ENCODE results near the gene MALL. TPM values are rescaled to one million over a fixed set of nuclear protein-coding genes. Genes with fewer than 3 reads are reported as not detected.
"Not testable (repeated sequence)": the region's sequence is repeated elsewhere in the genome, so short reads cannot be mapped to it uniquely, and the experiment has no call there.

Gene MALL
- total RNA-seq, 2 experiments from 2014 or later: not detected

DNA sequence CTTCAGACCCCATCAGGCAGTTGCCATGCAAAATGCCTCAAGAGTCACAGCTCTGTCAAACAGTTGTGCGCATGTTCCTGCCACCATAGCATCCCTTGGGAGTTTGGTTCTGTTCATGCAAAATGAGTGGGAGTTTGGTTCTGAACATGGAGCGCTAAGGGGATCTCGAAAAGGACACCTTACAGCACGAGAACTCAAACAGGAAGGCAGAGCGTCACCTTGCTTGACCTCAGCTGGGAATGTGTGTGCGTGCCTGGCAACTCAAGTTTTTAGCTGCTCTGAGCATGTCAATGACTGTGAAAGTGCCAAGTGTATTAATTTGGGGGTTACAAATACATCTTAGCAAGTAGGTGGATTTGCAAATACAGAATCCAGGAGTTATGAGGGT is 16.6 kb downstream of the MALL start:
- Mint-ChIP-seq H3K9me3 (ENCODE audit: low read depth) (no peaks in the 10 kb centered on the region), H3K4me1 (peaks cover 5% of the 10 kb centered on the region), H3K27ac (no peak overlapping the region), H3K27me3 (peaks cover 3% of the 10 kb centered on the region), H3K36me3 (no peaks in the 10 kb centered on the region), H3K4me3 (no peak overlapping the region)
- CTCF ChIA-PET: no interaction called here
- ATAC-seq (no peak), DNase-seq (no peak)

DNA sequence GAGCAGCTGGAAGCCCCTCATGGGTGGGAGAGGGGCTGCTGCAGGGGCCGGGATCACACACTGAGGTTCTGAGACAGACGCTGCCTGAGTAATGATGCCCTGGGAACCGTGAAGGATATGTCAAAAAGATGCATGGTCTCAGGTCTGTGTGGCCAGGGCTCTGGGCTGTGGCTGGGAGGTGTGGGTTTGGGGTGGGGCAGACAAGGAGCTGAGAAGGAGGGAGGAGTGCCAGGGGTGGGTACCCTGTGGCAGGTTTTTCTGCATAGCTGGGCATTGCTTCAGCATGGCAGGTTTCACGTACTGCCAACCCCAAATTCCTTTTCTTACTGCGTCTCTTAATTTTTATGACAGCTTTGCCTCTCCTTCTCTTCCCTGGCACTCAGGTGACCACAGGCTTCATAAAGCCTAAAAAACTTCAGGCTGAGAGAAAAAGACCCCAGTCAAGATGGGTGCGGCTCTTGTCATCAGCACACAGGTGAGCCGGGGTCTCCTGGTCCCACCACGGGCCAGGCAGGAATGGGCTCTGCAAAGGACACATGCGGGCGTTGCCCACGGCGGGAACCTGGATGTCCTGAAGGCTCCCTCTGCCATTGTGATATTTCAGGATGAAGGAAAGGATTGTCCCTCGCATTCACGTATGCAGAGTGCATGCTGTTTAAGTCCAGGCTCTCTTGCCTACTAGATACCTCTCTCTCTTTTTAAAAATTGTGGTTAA is 18.0 kb downstream of the MALL start:
- CTCF ChIA-PET: no interaction called here
- peaks cover 5% of the 10 kb centered on the region for H3K4me1 Mint-ChIP-seq
- no peak overlapping the region for H3K4me3 Mint-ChIP-seq
- H3K27me3 Mint-ChIP-seq: peaks cover 3% of the 10 kb centered on the region
- no peaks in the 10 kb centered on the region for H3K9me3 Mint-ChIP-seq (ENCODE audit: low read depth)
- H3K27ac Mint-ChIP-seq: no peak overlapping the region
- no peak for ATAC-seq
- no peak for DNase-seq
- H3K36me3 Mint-ChIP-seq: no peaks in the 10 kb centered on the region

DNA sequence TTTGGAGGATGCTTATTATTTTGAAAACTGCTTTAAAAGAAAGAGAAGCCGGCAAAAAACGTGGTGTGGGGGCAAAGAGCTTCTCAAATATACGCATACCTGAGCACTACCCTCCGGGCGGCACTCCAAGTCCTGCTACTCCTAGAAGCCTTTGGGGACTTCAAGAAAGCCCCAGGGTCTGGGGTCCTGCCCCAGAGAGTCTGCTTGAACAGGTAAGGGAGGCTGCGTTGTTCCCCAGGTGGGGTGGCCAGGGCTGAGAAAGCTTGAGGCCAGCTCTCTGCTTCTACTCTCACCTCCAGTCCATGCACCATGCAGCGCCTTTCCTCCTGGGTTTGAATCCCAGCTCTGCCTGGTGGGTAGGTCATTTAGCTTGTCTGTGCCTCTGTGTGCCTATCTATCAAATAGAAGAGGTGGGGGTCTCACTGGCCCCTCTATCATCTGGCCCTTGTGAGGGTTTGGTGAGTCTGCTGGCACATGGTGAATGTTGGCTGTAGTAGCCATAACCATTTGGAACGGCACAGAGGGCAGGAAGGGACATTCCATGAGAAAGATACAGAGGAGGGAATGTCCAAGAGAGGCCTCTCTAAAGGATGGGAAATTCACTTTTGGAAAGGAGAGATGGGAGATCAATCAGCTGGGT is 19.5 kb downstream of the MALL start:
- peaks cover 3% of the 10 kb centered on the region for H3K27me3 Mint-ChIP-seq
- H3K4me3 Mint-ChIP-seq: no peak overlapping the region
- ATAC-seq: no peak
- H3K9me3 Mint-ChIP-seq (ENCODE audit: low read depth): no peaks in the 10 kb centered on the region
- H3K27ac Mint-ChIP-seq: no peak overlapping the region
- H3K36me3 Mint-ChIP-seq: no peaks in the 10 kb centered on the region
- H3K4me1 Mint-ChIP-seq: no peaks in the 10 kb centered on the region
- peak; percentile 22 for DNase-seq
- CTCF ChIA-PET: no interaction called here

DNA sequence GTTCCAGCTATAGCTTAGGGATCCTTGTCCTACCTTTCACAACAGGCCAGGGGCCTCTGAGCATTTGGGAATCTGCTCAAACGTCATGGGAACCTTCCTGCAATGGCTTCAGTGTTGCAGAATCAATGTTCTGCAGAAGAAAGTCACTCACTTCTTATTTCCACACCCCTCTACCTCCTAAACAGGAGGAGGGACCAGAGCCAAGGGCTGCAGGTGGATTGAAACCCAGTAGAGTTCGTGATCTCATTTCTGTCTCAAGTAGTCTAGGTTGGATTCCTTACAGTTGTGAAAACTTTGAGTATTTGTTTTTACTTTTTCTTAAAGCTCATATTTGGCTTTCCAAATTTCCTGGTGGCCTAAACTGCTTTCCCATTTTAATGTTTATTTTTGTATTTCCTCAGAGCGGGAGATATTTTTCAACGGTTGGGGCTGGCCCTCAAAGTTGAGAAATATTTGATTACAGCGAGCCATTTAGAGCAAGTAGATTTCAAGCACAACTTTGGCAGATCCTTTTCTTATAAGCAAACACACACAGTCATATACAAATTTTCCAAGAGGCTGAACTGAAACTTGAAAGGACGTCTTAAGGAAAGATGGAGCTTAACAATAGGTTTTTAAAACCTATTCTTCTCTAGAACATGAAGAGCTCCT is 20.6 kb downstream of the MALL start:
- DNase-seq; H3K4me3 Mint-ChIP-seq; ATAC-seq; H3K4me1 Mint-ChIP-seq; H3K9me3 Mint-ChIP-seq (ENCODE audit: low read depth); H3K27me3 Mint-ChIP-seq; H3K27ac Mint-ChIP-seq; H3K36me3 Mint-ChIP-seq; CTCF ChIA-PET: not testable (repeated sequence)

DNA sequence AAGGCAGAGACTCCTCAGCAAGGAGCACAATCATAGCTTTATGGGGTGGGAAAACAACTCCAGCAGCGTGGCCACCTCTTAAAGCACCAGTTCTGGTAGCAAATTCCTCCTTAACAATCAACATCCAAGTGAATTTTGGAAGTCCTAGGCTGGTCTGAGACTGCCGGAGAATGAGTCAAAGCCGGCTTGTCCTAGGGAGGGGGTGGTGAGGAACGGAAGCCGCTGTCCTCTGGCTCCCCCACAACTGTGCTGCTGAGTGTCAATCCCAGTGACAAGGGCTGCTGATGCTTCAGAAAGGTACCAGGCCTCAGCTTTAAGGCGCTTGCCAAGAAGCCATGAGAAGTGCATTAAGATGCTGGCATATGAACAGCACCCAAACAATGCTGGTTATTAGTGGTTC is 21.7 kb downstream of the MALL start:
- H3K27me3 Mint-ChIP-seq; H3K4me3 Mint-ChIP-seq; ATAC-seq; H3K4me1 Mint-ChIP-seq; CTCF ChIA-PET; H3K9me3 Mint-ChIP-seq (ENCODE audit: low read depth); H3K27ac Mint-ChIP-seq; H3K36me3 Mint-ChIP-seq; DNase-seq: not testable (repeated sequence)

DNA sequence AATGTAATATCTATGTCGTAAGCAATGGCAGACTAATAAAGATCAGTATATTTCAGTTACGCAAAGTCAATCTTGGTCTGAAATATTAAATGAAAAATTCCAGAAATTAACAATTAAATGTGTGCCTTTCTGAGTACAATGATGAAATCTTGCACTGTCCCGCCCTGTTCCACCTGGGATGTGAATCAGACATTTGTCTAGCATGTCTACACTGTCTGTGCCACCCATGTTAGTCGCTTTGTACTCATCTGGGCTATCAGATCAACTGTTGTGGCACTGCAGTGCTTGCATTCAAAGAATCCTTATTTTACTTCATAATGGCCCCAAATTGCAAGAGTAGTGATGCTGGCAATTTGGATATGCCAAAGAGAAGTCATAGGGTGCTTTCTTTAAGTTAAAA is 25.5 kb downstream of the MALL start:
- H3K9me3 Mint-ChIP-seq (ENCODE audit: low read depth); H3K27ac Mint-ChIP-seq; ATAC-seq; H3K36me3 Mint-ChIP-seq; H3K27me3 Mint-ChIP-seq; DNase-seq; H3K4me3 Mint-ChIP-seq; H3K4me1 Mint-ChIP-seq; CTCF ChIA-PET: not testable (repeated sequence)

DNA sequence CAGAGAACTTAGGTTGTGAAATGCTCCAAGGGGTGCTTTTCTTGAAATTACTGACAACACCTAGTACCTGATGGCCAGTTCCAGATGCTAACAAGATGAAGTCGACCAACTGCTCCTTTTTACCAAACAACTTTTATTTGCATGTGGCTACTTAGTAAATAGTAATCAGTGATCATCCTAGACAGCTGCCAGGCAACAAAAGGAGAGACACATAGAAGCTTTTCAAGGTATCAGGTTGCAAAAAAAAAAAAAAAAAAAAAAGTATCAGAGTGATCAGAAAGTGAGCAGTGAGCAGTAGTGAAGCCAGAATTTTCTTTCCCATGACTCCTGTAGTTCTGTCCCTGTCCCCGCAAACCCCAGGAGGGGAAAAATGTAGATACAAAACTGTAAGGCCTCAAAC is 31.9 kb downstream of the MALL start:
- H3K9me3 Mint-ChIP-seq (ENCODE audit: low read depth); H3K27ac Mint-ChIP-seq; CTCF ChIA-PET; H3K4me1 Mint-ChIP-seq; H3K4me3 Mint-ChIP-seq; DNase-seq; H3K36me3 Mint-ChIP-seq; H3K27me3 Mint-ChIP-seq; ATAC-seq: not testable (repeated sequence)

DNA sequence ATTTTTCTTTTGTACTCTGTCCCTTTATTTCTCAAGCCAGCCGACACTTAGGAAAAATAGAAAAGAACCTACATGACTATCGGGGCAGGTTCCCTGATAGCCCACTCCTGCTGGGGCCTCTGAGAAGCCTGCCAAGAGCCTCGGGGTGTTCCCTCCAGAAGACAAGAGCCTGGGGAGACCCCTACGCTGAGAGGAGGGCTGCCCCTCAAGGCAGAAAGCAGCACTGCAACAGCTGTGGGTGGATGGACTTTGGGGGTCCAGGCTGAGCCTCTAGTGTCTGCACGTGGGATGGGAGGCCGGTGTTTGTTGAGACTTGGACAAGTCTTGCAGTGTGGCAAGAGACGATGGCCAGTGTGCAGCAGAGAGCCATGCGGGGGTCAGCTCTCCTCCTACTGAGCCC is 32.5 kb downstream of the MALL start:
- H3K4me3 Mint-ChIP-seq; H3K36me3 Mint-ChIP-seq; CTCF ChIA-PET; H3K9me3 Mint-ChIP-seq (ENCODE audit: low read depth); H3K27ac Mint-ChIP-seq; DNase-seq; ATAC-seq; H3K27me3 Mint-ChIP-seq; H3K4me1 Mint-ChIP-seq: not testable (repeated sequence)

DNA sequence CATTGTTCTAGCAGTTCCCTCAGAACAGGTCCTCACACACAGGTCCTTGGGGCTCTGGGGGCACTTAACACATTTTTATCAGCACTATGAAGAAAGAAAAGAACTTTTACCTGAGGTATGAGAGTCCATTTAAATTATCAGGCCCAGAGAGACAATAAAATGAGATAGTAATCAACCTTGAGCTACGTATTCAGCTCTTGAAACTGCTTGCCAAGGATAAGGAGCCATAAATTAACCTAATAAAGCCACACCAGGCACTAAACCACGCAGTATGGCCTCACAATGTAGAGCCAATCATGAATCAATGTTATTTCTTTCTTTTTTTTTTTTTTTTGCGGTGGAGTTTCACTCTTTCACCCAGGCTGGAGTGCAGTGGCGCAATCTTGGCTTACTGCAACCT is 37.5 kb downstream of the MALL start:
- CTCF ChIA-PET; DNase-seq; ATAC-seq; H3K27ac Mint-ChIP-seq; H3K4me1 Mint-ChIP-seq; H3K4me3 Mint-ChIP-seq; H3K36me3 Mint-ChIP-seq; H3K27me3 Mint-ChIP-seq; H3K9me3 Mint-ChIP-seq (ENCODE audit: low read depth): not testable (repeated sequence)

DNA sequence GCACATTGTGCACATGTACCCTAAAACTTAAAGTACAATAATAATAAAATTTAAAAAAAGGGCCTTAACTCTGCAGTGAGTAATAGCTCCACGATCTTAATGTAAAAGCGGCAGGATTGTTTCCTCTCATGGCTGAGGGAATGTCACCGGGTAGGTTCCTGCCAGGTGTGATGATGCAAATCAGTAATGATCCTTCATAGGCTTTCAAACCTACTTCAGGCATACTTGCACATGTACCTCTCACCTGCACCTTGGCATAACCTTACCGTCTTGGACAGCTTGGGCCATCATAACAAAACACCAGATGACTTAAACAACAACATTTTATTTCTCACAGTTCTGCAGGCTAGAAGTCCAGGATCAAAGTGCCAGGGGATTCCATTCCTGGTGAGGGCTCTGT is 39.7 kb downstream of the MALL start:
- H3K36me3 Mint-ChIP-seq; H3K27ac Mint-ChIP-seq; CTCF ChIA-PET; H3K27me3 Mint-ChIP-seq; DNase-seq; H3K9me3 Mint-ChIP-seq (ENCODE audit: low read depth); ATAC-seq; H3K4me1 Mint-ChIP-seq; H3K4me3 Mint-ChIP-seq: not testable (repeated sequence)

DNA sequence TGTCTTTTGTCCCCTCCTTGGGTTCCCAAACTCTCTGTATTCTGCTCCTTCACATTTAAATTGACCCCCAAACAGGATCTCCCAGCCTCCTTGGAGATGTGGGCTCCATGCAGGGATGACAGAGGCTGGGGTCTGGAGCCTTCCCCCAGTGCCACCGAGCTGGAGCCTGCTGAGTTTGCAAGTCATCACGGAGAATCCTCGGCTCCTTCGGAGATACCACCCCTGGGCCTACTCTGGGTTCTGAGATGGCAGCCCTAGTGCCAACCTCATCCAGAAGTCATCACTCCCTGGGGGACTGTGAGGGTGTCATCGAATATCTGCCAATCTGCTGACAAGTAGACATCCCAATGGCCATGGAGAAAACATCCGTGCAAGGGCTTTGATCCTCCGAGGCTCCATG is 45.8 kb downstream of the MALL start:
- ATAC-seq; H3K36me3 Mint-ChIP-seq; H3K4me1 Mint-ChIP-seq; DNase-seq; CTCF ChIA-PET; H3K4me3 Mint-ChIP-seq; H3K9me3 Mint-ChIP-seq (ENCODE audit: low read depth); H3K27ac Mint-ChIP-seq; H3K27me3 Mint-ChIP-seq: not testable (repeated sequence)

DNA sequence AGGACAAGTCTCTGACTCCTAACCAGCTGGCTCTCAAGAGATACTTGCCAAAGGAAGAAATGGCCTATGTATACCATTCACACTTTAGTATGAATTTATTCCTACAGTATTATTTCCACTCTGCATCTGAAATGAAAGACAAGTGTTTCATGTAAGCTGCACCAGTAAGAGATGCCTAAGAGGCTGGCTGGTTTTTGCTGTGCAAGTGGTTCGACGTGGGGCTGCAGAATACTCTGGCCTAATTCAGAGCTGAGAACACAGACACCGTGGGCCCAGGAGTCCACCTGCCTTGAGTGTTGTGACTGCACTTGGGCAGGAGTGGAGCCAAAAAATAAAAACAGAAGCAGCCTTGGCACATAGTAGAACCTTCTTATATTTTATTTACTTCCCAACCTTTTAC is 47.5 kb downstream of the MALL start:
- H3K27ac Mint-ChIP-seq; H3K27me3 Mint-ChIP-seq; H3K36me3 Mint-ChIP-seq; H3K4me1 Mint-ChIP-seq; CTCF ChIA-PET; H3K9me3 Mint-ChIP-seq (ENCODE audit: low read depth); H3K4me3 Mint-ChIP-seq; DNase-seq; ATAC-seq: not testable (repeated sequence)

DNA sequence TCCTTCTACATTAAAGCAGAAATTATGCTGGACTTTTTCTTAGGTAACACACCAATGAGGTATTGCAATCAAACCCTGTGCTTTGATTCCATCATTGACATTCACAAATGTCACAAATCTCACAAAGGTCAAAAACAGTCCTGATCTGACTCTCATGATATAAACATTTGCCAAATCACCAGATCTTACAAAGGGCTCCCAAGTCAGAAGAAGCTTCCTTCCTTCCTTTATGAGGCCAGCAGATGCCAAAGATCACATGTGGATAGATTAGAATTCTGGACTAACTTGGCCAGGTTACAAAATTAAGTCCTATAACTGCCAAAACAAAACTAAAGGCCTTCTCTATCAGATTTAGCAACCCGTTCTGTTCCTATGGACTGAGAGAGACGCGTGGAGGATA is 53.3 kb downstream of the MALL start:
- H3K9me3 Mint-ChIP-seq (ENCODE audit: low read depth); H3K27ac Mint-ChIP-seq; CTCF ChIA-PET; DNase-seq; H3K4me1 Mint-ChIP-seq; ATAC-seq; H3K36me3 Mint-ChIP-seq; H3K4me3 Mint-ChIP-seq; H3K27me3 Mint-ChIP-seq: not testable (repeated sequence)

DNA sequence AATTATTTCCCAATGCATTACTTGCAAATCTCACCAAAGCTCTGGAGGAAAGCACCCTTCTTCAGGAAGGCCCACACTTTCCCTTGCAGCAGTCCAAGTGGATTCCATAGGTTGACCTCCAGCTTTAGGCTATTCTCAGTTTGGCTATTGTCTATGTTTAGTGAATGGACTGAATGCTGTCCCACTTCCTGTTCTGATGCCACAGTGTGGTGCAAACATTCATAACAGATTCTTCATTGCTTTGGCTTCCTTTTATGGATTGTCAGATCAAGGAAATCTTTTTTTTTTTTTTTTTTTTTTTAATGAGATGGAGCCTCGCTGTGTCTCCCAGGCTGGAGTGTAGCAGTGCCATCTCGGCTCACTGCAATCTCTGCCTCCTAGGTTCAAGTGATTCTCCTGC is 55.1 kb downstream of the MALL start:
- DNase-seq; CTCF ChIA-PET; H3K36me3 Mint-ChIP-seq; H3K9me3 Mint-ChIP-seq (ENCODE audit: low read depth); ATAC-seq; H3K4me3 Mint-ChIP-seq; H3K27ac Mint-ChIP-seq; H3K27me3 Mint-ChIP-seq; H3K4me1 Mint-ChIP-seq: not testable (repeated sequence)

Data from activated CD8-positive, alpha-beta memory T cell treated with anti-CD3 and anti-CD28 coated beads, Interleukin-2, amount 10 ng/mL, durations not matched to agents 7 days and 5 days (primary cell).